Stimulated activated CD8-positive, alpha-beta memory T cell treated with anti-CD3 and anti-CD28 coated beads, Interleukin-15, amount 100 ng/mL, for 4 hours (primary cell): ENCODE measurements around the gene MINDY4.

ENCODE experiments used
- DNase-seq, 2 donors: peaks; one replicate each; pipeline ENCODE4 v3.0.0-alpha.2; 2020; ENCODE audit warnings: low read depth in 2 of 2

MINDY4 gene

GRCh38 chr7:30835396-30835915, 64.2 kb downstream of the MINDY4 start:
- no peak for DNase-seq

- no peak for DNase-seq
Observed at GRCh38 chr7:30836991-30837390, 65.8 kb downstream of the MINDY4 start.

- DNase-seq = no peak
Observed at GRCh38 chr7:30837581-30837980, 66.4 kb downstream of the MINDY4 start.

GRCh38 chr7:30838008-30838407, 66.8 kb downstream of the MINDY4 start:
- DNase-seq = no peak

- DNase-seq = no peak
Observed at GRCh38 chr7:30840141-30841024, 69.2 kb downstream of the MINDY4 start.

GRCh38 chr7:30841025-30841735, 70.0 kb downstream of the MINDY4 start:
- DNase-seq = no peak

- no peak for DNase-seq
Observed at GRCh38 chr7:30841801-30842541, 70.8 kb downstream of the MINDY4 start.

GRCh38 chr7:30842542-30843451, 71.6 kb downstream of the MINDY4 start:
- no peak for DNase-seq

GRCh38 chr7:30843741-30844482, 72.7 kb downstream of the MINDY4 start:
- DNase-seq = no peak

GRCh38 chr7:30844483-30844874, 73.3 kb downstream of the MINDY4 start:
- no peak for DNase-seq

GRCh38 chr7:30844916-30845315, 73.7 kb downstream of the MINDY4 start:
- DNase-seq = no peak

- DNase-seq = no peak
Observed at GRCh38 chr7:30845426-30846135, 74.4 kb downstream of the MINDY4 start.

GRCh38 chr7:30846378-30846777, 75.2 kb downstream of the MINDY4 start:
- no peak for DNase-seq

- DNase-seq = no peak
Observed at GRCh38 chr7:30848121-30848855, 77.1 kb downstream of the MINDY4 start.

- DNase-seq = no peak
Observed at GRCh38 chr7:30849565-30849964, 78.3 kb downstream of the MINDY4 start.

- DNase-seq = no peak
Observed at GRCh38 chr7:30850426-30850825, 79.2 kb downstream of the MINDY4 start.

GRCh38 chr7:30851651-30852307, 80.6 kb downstream of the MINDY4 start:
- DNase-seq = no peak

GRCh38 chr7:30852308-30852684, 81.1 kb downstream of the MINDY4 start:
- DNase-seq = no peak
